OCI-LY7 (cell line): Measurements from ENCODE around the gene THUMPD1. TPM values are rescaled to one million over a fixed set of nuclear protein-coding genes. Genes with fewer than 3 reads are reported as not detected.
"Not testable (repeated sequence)": the region's sequence is repeated elsewhere in the genome, so short reads cannot be mapped to it uniquely, and the experiment has no call there.

Source experiments
- BruUV-seq: library from RNA; stranded (reverse); fragments of 400-500 nt; replicated peaks from 2 replicates; lab custom pipeline; 2021; lab: Mats Ljungman, UMichigan
- CTCF ChIA-PET: fragments of 300-600 bp; sonication (Branson Sonifier 250); formaldehyde crosslinking; loops from one replicate; lab custom pipeline; 2022; ENCODE audit warnings: antibody characterized with exemption; ENCODE audit not compliant: unreplicated experiment; lab: Charles Lee
- POLR2A ChIA-PET: fragments of 300-600 bp; sonication (Branson Sonifier 250); formaldehyde crosslinking; loops from one replicate; lab custom pipeline; 2022; ENCODE audit warnings: antibody characterized with exemption; lab: Charles Lee
- DNase-seq: peaks from one replicate; pipeline ENCODE4 v3.0.0-alpha.2; 2015; ENCODE audit warnings: low spot score
- H2AFZ ChIP-seq: fragments of 200-600 bp; sonication (generic), shearing (Covaris generic); 2 replicates; pipeline ENCODE4 v1.6.1; 2014; ENCODE audit warnings: mild to moderate bottlenecking, antibody characterized with exemption, low read length, moderate library complexity
- H3K27ac ChIP-seq: fragments of 200-600 bp; sonication (generic); 2 replicates; pipeline ENCODE4 v1.5.1; 2014; ENCODE audit warnings: mixed run types, low read depth, mild to moderate bottlenecking, moderate library complexity, low read length, inconsistent platforms; ENCODE audit not compliant: poor library complexity, severe bottlenecking
- H3K36me3 ChIP-seq: fragments of 200-600 bp; sonication (generic); 2 replicates; pipeline ENCODE4 v1.6.1; 2014; ENCODE audit warnings: mild to moderate bottlenecking, antibody characterized with exemption, low read length, moderate library complexity, mixed read lengths; ENCODE audit not compliant: insufficient read depth
- H3K4me1 ChIP-seq: fragments of 200-600 bp; sonication (generic); 2 replicates; pipeline ENCODE4 v1.5.1; 2014; ENCODE audit warnings: mild to moderate bottlenecking, low read length; ENCODE audit not compliant: insufficient read depth, poor library complexity, severe bottlenecking
- H3K4me2 ChIP-seq: fragments of 200-600 bp; sonication (generic); 2 replicates; pipeline ENCODE4 v1.6.1; 2014; ENCODE audit warnings: mild to moderate bottlenecking, low read length
- H3K4me3 ChIP-seq: fragments of 200-600 bp; sonication (generic); 2 replicates; pipeline ENCODE4 v1.5.1; 2014; ENCODE audit warnings: mild to moderate bottlenecking, low read depth, low read length; ENCODE audit not compliant: poor library complexity, severe bottlenecking
- H3K79me2 ChIP-seq: fragments of 200-600 bp; sonication (generic); 2 replicates; pipeline ENCODE4 v1.6.1; 2016; ENCODE audit warnings: low read depth, mild to moderate bottlenecking, low read length, moderate library complexity, mixed read lengths; ENCODE audit not compliant: insufficient read depth
- H3K9me2 ChIP-seq: fragments of 200-600 bp; sonication (generic); 2 replicates; pipeline ENCODE4 v1.6.1; 2016; ENCODE audit warnings: mild to moderate bottlenecking, low read length, mixed read lengths; ENCODE audit not compliant: insufficient read depth
- H3K9me3 ChIP-seq: fragments of 200-600 bp; sonication (generic); 2 replicates; pipeline ENCODE4 v1.6.1; 2014; ENCODE audit warnings: mild to moderate bottlenecking, mixed run types, low read length, mixed read lengths
- H4K20me1 ChIP-seq: fragments of 200-600 bp; sonication (generic); 2 replicates; pipeline ENCODE4 v1.6.1; 2014; ENCODE audit warnings: mild to moderate bottlenecking, antibody characterized with exemption, low read length, moderate library complexity, mixed read lengths; ENCODE audit not compliant: insufficient read depth
- CTCF ChIP-seq: fragments of 200-600 bp; sonication (generic); conservative IDR thresholded peaks from 2 replicates; pipeline ENCODE4 v1.5.1; 2014; ENCODE audit warnings: mild to moderate bottlenecking, antibody characterized with exemption, low read length, moderate library complexity, mixed read lengths
- EZH2phosphoT487 ChIP-seq: fragments of 200-600 bp; sonication (generic); IDR thresholded peaks from 2 replicates; pipeline ENCODE4 v1.6.1; 2018; ENCODE audit warnings: low read depth, borderline replicate concordance, mild to moderate bottlenecking, mixed run types, antibody characterized with exemption, low read length, moderate library complexity, mixed read lengths
- intact Hi-C: fragments of 100-400 bp; cut with micrococcal nuclease; formaldehyde crosslinking; loops from one replicate; pipeline ENCODE4 v1.10.0; 2022; ENCODE audit not compliant: unreplicated experiment
- total RNA-seq, 2 experiments: library from RNA; depleted of rRNA in 1 of 2; stranded (reverse); fragments of >200 nt in 1 of 2; shearing (Covaris generic) in 1 of 2; gene quantifications; 2 replicates each; pipeline ENCODE4 v1.2.3, GENCODE V29; 2014 to 2022

Gene THUMPD1
- total RNA-seq, 2 experiments from 2014 or later = 48.2 to 48.3 TPM

GRCh38 chr16:20695024-20695423 is 46.6 kb downstream of the THUMPD1 start:
- no peaks in the 10 kb centered on the region for H3K36me3 ChIP-seq
- H2AFZ ChIP-seq = no peak overlapping the region
- no peaks in the 10 kb centered on the region for H3K9me3 ChIP-seq
- DNase-seq = no peak
- no peaks in the 10 kb centered on the region for H4K20me1 ChIP-seq
- no peaks in the 10 kb centered on the region for H3K4me1 ChIP-seq
- CTCF ChIA-PET = no interaction called here
- no peak overlapping the region for H3K4me3 ChIP-seq
- TF ChIP-seq EZH2phosphoT487 (no peak), CTCF (no peak)
- H3K27ac ChIP-seq = no peak overlapping the region
- no peak overlapping the region for H3K4me2 ChIP-seq
- intact Hi-C loops = no loop called here
- H3K9me2 ChIP-seq = no peaks in the 10 kb centered on the region
- H3K79me2 ChIP-seq = no peaks in the 10 kb centered on the region
- POLR2A ChIA-PET = no interaction called here
- BruUV-seq = no TSS peak

- H3K36me3 ChIP-seq, DNase-seq, BruUV-seq, H3K4me2 ChIP-seq, CTCF ChIA-PET, POLR2A ChIA-PET, H3K9me3 ChIP-seq, H4K20me1 ChIP-seq, H3K9me2 ChIP-seq, H3K4me3 ChIP-seq, H3K27ac ChIP-seq, H3K79me2 ChIP-seq, intact Hi-C loops, H2AFZ ChIP-seq, H3K4me1 ChIP-seq: not testable (repeated sequence)
Observed at GRCh38 chr16:20694096-20694495, 47.5 kb downstream of the THUMPD1 start.

GRCh38 chr16:20689668-20690067 is 52.0 kb downstream of the THUMPD1 start:
- Histone ChIP-seq H3K79me2 (no peaks in the 10 kb centered on the region), H3K9me2 (no peaks in the 10 kb centered on the region), H3K9me3 (no peaks in the 10 kb centered on the region), H3K36me3 (no peaks in the 10 kb centered on the region), H2AFZ (no peak overlapping the region), H3K4me3 (no peak overlapping the region), H4K20me1 (no peaks in the 10 kb centered on the region), H3K4me2 (no peak overlapping the region), H3K4me1 (no peaks in the 10 kb centered on the region), H3K27ac (no peak overlapping the region)
- no peak for DNase-seq
- POLR2A ChIA-PET = no interaction called here
- BruUV-seq = no TSS peak
- TF ChIP-seq EZH2phosphoT487 = no peak
- no peak for TF ChIP-seq CTCF
- intact Hi-C loops = no loop called here
- CTCF ChIA-PET = no interaction called here
